Measurements from ENCODE around the gene C2CD5.

DNA sequence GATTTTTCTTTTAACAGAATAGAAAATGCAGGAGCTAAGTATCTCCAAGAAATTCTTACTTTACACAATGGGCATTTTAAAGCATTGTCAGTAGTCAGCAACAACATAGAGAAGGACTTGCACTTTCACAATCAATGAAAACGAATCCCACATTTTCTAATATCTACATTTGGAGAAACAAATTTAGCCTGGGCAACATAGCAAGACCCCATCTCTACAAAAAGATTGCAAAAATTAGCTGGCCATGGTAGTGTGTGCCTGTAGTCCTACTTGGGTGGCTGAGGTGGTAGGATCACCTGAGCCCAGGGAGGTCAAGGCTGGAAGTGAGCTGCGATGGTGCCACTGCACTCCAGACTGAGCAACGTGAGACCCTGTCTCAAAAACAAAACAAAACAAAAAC is 30.6 kb upstream of the C2CD5 start:
- TF ChIP-seq, protein P1, sequence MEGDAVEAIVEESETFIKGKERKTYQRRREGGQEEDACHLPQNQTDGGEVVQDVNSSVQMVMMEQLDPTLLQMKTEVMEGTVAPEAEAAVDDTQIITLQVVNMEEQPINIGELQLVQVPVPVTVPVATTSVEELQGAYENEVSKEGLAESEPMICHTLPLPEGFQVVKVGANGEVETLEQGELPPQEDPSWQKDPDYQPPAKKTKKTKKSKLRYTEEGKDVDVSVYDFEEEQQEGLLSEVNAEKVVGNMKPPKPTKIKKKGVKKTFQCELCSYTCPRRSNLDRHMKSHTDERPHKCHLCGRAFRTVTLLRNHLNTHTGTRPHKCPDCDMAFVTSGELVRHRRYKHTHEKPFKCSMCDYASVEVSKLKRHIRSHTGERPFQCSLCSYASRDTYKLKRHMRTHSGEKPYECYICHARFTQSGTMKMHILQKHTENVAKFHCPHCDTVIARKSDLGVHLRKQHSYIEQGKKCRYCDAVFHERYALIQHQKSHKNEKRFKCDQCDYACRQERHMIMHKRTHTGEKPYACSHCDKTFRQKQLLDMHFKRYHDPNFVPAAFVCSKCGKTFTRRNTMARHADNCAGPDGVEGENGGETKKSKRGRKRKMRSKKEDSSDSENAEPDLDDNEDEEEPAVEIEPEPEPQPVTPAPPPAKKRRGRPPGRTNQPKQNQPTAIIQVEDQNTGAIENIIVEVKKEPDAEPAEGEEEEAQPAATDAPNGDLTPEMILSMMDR (IDR thresholded peaks at IDR 0.05; ENCODE audit: low read depth, low read length) = no peak
- TF ChIP-seq EZH2phosphoT487 (IDR thresholded peaks at IDR 0.05; ENCODE audit: low read depth) = no peak

All from OCI-LY3 (cell line).